ENCODE results near the gene RAMP1. TPM values are rescaled to one million over a fixed set of nuclear protein-coding genes. Genes with fewer than 3 reads are reported as not detected.

RAMP1 gene
- total and polyA plus RNA-seq, 4 donors: 3.1 to 129 (median 23.5) TPM

GRCh38 chr2:237870126-237870525 is 10.7 kb downstream of the RAMP1 start:
- Histone ChIP-seq H3K9ac (ENCODE audit: low read depth in 1 of 2, low read length in 2 of 2) (no peak overlapping the region), H3K27me3 (ENCODE audit: control insufficient read depth in 4 of 4, insufficient read depth in 4 of 4, low read length in 3 of 4) (no peaks in the 10 kb centered on the region), H3K4me1 (ENCODE audit: control insufficient read depth in 4 of 4, insufficient read depth in 4 of 4, low read length in 3 of 4) (no peaks in the 10 kb centered on the region), H3K27ac (ENCODE audit: low read depth in 1 of 2, low read length in 2 of 2) (no peak overlapping the region), H3K9me3 (ENCODE audit: control insufficient read depth in 4 of 4, low read length in 3 of 4) (no peaks in the 10 kb centered on the region), H3K36me3 (ENCODE audit: control insufficient read depth in 4 of 4, insufficient read depth in 3 of 4, low read depth in 1 of 4, low read length in 3 of 4) (no peaks in the 10 kb centered on the region), H3K4me3 (ENCODE audit: low read depth in 1 of 3, low read length in 3 of 3) (no peak overlapping the region)
- WGBS: 87% methylated on average over 11 of the region's 11 CpGs
- peak in 1 of 2 donors; percentile 14 for TF ChIP-seq RXRA (IDR thresholded peaks at IDR 0.05)
- TF ChIP-seq, protein P1, sequence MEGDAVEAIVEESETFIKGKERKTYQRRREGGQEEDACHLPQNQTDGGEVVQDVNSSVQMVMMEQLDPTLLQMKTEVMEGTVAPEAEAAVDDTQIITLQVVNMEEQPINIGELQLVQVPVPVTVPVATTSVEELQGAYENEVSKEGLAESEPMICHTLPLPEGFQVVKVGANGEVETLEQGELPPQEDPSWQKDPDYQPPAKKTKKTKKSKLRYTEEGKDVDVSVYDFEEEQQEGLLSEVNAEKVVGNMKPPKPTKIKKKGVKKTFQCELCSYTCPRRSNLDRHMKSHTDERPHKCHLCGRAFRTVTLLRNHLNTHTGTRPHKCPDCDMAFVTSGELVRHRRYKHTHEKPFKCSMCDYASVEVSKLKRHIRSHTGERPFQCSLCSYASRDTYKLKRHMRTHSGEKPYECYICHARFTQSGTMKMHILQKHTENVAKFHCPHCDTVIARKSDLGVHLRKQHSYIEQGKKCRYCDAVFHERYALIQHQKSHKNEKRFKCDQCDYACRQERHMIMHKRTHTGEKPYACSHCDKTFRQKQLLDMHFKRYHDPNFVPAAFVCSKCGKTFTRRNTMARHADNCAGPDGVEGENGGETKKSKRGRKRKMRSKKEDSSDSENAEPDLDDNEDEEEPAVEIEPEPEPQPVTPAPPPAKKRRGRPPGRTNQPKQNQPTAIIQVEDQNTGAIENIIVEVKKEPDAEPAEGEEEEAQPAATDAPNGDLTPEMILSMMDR (IDR thresholded peaks at IDR 0.05; ENCODE audit: low read depth, low read length, missing input control): no peak
- TF ChIP-seq, protein P2, sequence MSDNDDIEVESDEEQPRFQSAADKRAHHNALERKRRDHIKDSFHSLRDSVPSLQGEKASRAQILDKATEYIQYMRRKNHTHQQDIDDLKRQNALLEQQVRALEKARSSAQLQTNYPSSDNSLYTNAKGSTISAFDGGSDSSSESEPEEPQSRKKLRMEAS (IDR thresholded peaks at IDR 0.05): no peak
- peak; percentile 47 for TF ChIP-seq NR2F2 (IDR thresholded peaks at IDR 0.05)
- no peak for DNase-seq (ENCODE audit: low spot score)

DNA sequence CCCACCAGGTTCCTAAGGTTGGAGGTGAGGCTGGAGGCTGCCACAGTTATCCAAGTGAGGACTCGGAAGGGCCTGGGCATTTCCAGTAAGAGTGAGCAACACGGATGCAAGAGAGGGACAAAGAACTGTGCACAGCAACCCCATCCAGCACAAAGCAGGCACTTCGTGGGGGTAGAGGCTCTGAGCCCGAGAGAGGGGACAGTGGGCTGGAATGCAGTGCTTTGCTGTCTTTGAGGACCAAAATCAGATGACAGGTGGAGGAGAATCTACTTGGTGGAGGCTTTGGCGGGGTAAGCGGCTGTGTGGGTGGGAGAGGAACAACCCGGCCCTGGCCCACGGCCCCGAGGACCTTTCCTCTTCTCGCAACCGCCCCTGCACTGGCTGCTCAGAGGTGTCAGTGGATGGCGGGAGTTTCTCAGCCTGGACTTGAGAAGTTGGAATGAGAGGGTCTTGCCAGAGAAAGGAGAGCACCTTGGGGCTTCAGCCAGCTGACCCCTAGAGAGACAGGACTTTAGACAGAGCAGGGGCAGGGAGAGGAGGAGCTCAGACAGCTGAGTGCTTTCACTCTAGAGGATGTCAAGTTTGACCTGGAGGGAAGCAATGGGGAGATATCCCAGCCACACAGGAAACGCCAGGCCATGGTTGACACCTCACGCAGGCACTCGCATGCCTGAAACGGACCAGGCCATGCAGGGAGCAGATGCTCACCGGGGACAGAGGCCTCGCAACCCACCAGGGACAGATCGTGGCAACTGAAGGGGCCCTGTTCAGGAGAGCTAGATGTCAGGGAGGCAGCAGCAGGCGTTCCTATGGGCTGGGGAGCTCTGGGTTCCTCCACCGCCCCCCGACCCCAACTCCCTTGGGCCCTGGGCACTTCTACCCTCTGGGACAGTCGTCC is 11.6 kb downstream of the RAMP1 start:
- Histone ChIP-seq H3K4me1 (ENCODE audit: control insufficient read depth in 4 of 4, insufficient read depth in 4 of 4, low read length in 3 of 4) (no peaks in the 10 kb centered on the region), H3K9me3 (ENCODE audit: control insufficient read depth in 4 of 4, low read length in 3 of 4) (no peaks in the 10 kb centered on the region), H3K27ac (ENCODE audit: low read depth in 1 of 2, low read length in 2 of 2) (no peak overlapping the region), H3K4me3 (ENCODE audit: low read depth in 1 of 3, low read length in 3 of 3) (no peak overlapping the region), H3K27me3 (ENCODE audit: control insufficient read depth in 4 of 4, insufficient read depth in 4 of 4, low read length in 3 of 4) (no peaks in the 10 kb centered on the region), H3K36me3 (ENCODE audit: control insufficient read depth in 4 of 4, insufficient read depth in 3 of 4, low read depth in 1 of 4, low read length in 3 of 4) (no peaks in the 10 kb centered on the region), H3K9ac (ENCODE audit: low read depth in 1 of 2, low read length in 2 of 2) (no peak overlapping the region)
- TF ChIP-seq, protein P1 (IDR thresholded peaks at IDR 0.05; ENCODE audit: low read depth, low read length, missing input control): no peak
- TF ChIP-seq YY1 (IDR thresholded peaks at IDR 0.05): no peak
- no peak for TF ChIP-seq TAF1 (conservative IDR thresholded peaks at IDR 0.05)
- no peak for TF ChIP-seq EGR1 (IDR thresholded peaks at IDR 0.05; ENCODE audit: low read depth in 2 of 2)
- TF ChIP-seq FOXA1 (IDR thresholded peaks at IDR 0.05): no peak
- TF ChIP-seq GABPA (IDR thresholded peaks at IDR 0.05 in 1 of 2, conservative IDR thresholded peaks at IDR 0.05 in 1 of 2): no peak
- WGBS: 81% methylated on average over 23 of the region's 23 CpGs
- no peak for DNase-seq (ENCODE audit: low spot score)

DNA sequence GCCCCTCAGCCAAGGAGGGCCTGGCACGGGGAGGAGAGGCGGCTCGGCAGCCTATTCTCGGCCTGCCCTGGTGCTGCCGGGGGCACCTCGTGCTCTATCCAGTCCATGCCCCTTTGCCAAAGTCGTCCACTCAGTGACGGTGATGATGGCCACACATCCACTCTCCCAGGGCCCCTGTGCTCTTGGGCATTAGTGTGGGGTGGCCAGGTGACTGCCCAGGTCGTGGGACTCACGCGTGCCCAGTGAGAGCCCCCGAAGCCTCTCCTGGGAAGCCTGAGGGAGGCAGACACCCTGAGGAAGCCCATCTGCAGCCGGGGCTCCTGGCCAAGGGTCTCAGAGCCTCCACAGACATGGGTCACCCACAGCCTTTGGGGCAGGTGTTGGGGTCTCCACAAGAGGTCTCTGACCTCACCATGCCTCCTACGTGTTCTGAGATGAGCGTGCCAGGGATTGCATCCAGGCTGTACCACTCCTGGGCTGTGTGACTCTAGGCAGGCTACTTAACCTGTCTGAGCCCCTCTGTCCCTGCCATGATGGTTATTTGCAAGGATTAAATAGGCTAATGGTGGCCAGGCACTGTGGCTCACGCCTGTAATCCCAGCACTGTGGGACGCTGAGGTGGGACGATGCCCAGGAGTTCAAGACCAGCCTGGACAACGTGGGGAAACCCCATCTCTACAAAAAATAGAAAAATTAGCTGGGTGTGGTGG is 12.9 kb downstream of the RAMP1 start:
- 94% methylated on average over 19 of the region's 19 CpGs for WGBS
- H3K9ac ChIP-seq (ENCODE audit: low read depth in 1 of 2, low read length in 2 of 2): no peak overlapping the region
- no peaks in the 10 kb centered on the region for H3K9me3 ChIP-seq (ENCODE audit: control insufficient read depth in 4 of 4, low read length in 3 of 4)
- no peaks in the 10 kb centered on the region for H3K27me3 ChIP-seq (ENCODE audit: control insufficient read depth in 4 of 4, insufficient read depth in 4 of 4, low read length in 3 of 4)
- DNase-seq (ENCODE audit: low spot score): no peak
- no peaks in the 10 kb centered on the region for H3K4me1 ChIP-seq (ENCODE audit: control insufficient read depth in 4 of 4, insufficient read depth in 4 of 4, low read length in 3 of 4)
- no peak overlapping the region for H3K27ac ChIP-seq (ENCODE audit: low read depth in 1 of 2, low read length in 2 of 2)
- no peak overlapping the region for H3K4me3 ChIP-seq (ENCODE audit: low read depth in 1 of 3, low read length in 3 of 3)
- H3K36me3 ChIP-seq (ENCODE audit: control insufficient read depth in 4 of 4, insufficient read depth in 3 of 4, low read depth in 1 of 4, low read length in 3 of 4): no peaks in the 10 kb centered on the region
- TF ChIP-seq NR2F2 (IDR thresholded peaks at IDR 0.05) (no peak), FOXA2 (IDR thresholded peaks at IDR 0.05) (no peak), GABPA (IDR thresholded peaks at IDR 0.05 in 1 of 2, conservative IDR thresholded peaks at IDR 0.05 in 1 of 2) (no peak), JUND (IDR thresholded peaks at IDR 0.05) (no peak)
- TF ChIP-seq, protein P3, sequence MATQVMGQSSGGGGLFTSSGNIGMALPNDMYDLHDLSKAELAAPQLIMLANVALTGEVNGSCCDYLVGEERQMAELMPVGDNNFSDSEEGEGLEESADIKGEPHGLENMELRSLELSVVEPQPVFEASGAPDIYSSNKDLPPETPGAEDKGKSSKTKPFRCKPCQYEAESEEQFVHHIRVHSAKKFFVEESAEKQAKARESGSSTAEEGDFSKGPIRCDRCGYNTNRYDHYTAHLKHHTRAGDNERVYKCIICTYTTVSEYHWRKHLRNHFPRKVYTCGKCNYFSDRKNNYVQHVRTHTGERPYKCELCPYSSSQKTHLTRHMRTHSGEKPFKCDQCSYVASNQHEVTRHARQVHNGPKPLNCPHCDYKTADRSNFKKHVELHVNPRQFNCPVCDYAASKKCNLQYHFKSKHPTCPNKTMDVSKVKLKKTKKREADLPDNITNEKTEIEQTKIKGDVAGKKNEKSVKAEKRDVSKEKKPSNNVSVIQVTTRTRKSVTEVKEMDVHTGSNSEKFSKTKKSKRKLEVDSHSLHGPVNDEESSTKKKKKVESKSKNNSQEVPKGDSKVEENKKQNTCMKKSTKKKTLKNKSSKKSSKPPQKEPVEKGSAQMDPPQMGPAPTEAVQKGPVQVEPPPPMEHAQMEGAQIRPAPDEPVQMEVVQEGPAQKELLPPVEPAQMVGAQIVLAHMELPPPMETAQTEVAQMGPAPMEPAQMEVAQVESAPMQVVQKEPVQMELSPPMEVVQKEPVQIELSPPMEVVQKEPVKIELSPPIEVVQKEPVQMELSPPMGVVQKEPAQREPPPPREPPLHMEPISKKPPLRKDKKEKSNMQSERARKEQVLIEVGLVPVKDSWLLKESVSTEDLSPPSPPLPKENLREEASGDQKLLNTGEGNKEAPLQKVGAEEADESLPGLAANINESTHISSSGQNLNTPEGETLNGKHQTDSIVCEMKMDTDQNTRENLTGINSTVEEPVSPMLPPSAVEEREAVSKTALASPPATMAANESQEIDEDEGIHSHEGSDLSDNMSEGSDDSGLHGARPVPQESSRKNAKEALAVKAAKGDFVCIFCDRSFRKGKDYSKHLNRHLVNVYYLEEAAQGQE (IDR thresholded peaks at IDR 0.05): no peak
- TF ChIP-seq, protein P4, sequence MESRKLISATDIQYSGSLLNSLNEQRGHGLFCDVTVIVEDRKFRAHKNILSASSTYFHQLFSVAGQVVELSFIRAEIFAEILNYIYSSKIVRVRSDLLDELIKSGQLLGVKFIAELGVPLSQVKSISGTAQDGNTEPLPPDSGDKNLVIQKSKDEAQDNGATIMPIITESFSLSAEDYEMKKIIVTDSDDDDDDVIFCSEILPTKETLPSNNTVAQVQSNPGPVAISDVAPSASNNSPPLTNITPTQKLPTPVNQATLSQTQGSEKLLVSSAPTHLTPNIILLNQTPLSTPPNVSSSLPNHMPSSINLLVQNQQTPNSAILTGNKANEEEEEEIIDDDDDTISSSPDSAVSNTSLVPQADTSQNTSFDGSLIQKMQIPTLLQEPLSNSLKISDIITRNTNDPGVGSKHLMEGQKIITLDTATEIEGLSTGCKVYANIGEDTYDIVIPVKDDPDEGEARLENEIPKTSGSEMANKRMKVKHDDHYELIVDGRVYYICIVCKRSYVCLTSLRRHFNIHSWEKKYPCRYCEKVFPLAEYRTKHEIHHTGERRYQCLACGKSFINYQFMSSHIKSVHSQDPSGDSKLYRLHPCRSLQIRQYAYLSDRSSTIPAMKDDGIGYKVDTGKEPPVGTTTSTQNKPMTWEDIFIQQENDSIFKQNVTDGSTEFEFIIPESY (IDR thresholded peaks at IDR 0.05): no peak

All from liver (tissue), 9 donors.